GM18502 (cell line): Measurements from ENCODE around the gene SOCS6.
"Not testable (repeated sequence)": the region's sequence is repeated elsewhere in the genome, so short reads cannot be mapped to it uniquely, and the experiment has no call there.

Experiments
- ATAC-seq: cut with Tn5 transposase; IDR thresholded peaks from one replicate; pipeline ENCODE4 v1.9.1; 2021; ENCODE audit warnings: mild to moderate bottlenecking; ENCODE audit not compliant: unreplicated experiment, poor library complexity

SOCS6 gene

GRCh38 chr18:70319187-70319586, 30.3 kb downstream of the SOCS6 start:
- no peak for ATAC-seq

- ATAC-seq: no peak
Measured at GRCh38 chr18:70321616-70322015, 32.8 kb downstream of the SOCS6 start.

- no peak for ATAC-seq
Measured at GRCh38 chr18:70322385-70322784, 33.5 kb downstream of the SOCS6 start.

- ATAC-seq: no peak
Measured at GRCh38 chr18:70322928-70323327, 34.1 kb downstream of the SOCS6 start.

GRCh38 chr18:70324897-70325296, 36.1 kb downstream of the SOCS6 start:
- ATAC-seq: no peak

GRCh38 chr18:70326255-70326654, 37.4 kb downstream of the SOCS6 start:
- ATAC-seq: no peak

GRCh38 chr18:70328169-70328568, 39.3 kb downstream of the SOCS6 start:
- ATAC-seq: no peak

- no peak for ATAC-seq
Measured at GRCh38 chr18:70329071-70329470, 40.2 kb downstream of the SOCS6 start.

GRCh38 chr18:70330887-70331286, 42.0 kb downstream of the SOCS6 start:
- ATAC-seq: no peak

- ATAC-seq: no peak
Measured at GRCh38 chr18:70331456-70332097, 42.7 kb downstream of the SOCS6 start.

- ATAC-seq: no peak
Measured at GRCh38 chr18:70332694-70333093, 43.8 kb downstream of the SOCS6 start.

GRCh38 chr18:70333316-70333715, 44.5 kb downstream of the SOCS6 start:
- ATAC-seq: no peak

GRCh38 chr18:70333757-70334156, 44.9 kb downstream of the SOCS6 start:
- no peak for ATAC-seq

- ATAC-seq: no peak
Measured at GRCh38 chr18:70334264-70334663, 45.4 kb downstream of the SOCS6 start.

GRCh38 chr18:70334728-70335329, 46.0 kb downstream of the SOCS6 start:
- ATAC-seq: no peak

- ATAC-seq: no peak
Measured at GRCh38 chr18:70335892-70336726, 47.3 kb downstream of the SOCS6 start.

GRCh38 chr18:70337139-70337972, 48.5 kb downstream of the SOCS6 start:
- no peak for ATAC-seq

- no peak for ATAC-seq
Measured at GRCh38 chr18:70338890-70339289, 50.0 kb downstream of the SOCS6 start.

- ATAC-seq: no peak
Measured at GRCh38 chr18:70339915-70340314, 51.1 kb downstream of the SOCS6 start.

- ATAC-seq: not testable (repeated sequence)
Measured at GRCh38 chr18:70348481-70348880, 59.6 kb downstream of the SOCS6 start.

GRCh38 chr18:70349316-70349715, 60.5 kb downstream of the SOCS6 start:
- no peak for ATAC-seq
